H9 (cell line): ENCODE measurements around the gene ZNF280D. TPM values are rescaled to one million over a fixed set of nuclear protein-coding genes. Genes with fewer than 3 reads are reported as not detected.

Source experiments
- DNase-seq: peaks from one replicate; pipeline ENCODE4 v3.0.0-alpha.2; 2017
- H2AFZ ChIP-seq: one replicate; pipeline ENCODE4 v1.6.1; 2013; ENCODE audit warnings: mild to moderate bottlenecking, low read length, control low read depth, moderate library complexity
- H2AK5ac ChIP-seq: 2 replicates; pipeline ENCODE4 v1.6.1; 2013; ENCODE audit warnings: low read length, control low read depth, mixed read lengths; ENCODE audit not compliant: insufficient read length
- H2BK120ac ChIP-seq: one replicate; pipeline ENCODE4 v1.6.1; 2013; ENCODE audit warnings: low read depth, mild to moderate bottlenecking, low read length, control low read depth, inconsistent platforms; ENCODE audit not compliant: poor library complexity, severe bottlenecking
- H2BK12ac ChIP-seq: 2 replicates; pipeline ENCODE4 v1.6.1; 2013; ENCODE audit warnings: low read length, control low read depth, mixed read lengths, low read depth; ENCODE audit not compliant: insufficient read length
- H2BK15ac ChIP-seq: 2 replicates; pipeline ENCODE4 v1.6.1; 2013; ENCODE audit warnings: low read depth, low read length, control low read depth
- H2BK20ac ChIP-seq: one replicate; pipeline ENCODE4 v1.6.1; 2013; ENCODE audit warnings: low read depth, mild to moderate bottlenecking, low read length, control low read depth, inconsistent platforms; ENCODE audit not compliant: poor library complexity, severe bottlenecking
- H2BK5ac ChIP-seq: 2 replicates; pipeline ENCODE4 v1.6.1; 2013; ENCODE audit warnings: low read length, control low read depth, mixed read lengths; ENCODE audit not compliant: insufficient read length
- H3K14ac ChIP-seq: 2 replicates; pipeline ENCODE4 v1.6.1; 2013; ENCODE audit warnings: low read length, control low read depth; ENCODE audit not compliant: insufficient read depth
- H3K18ac ChIP-seq: 2 replicates; pipeline ENCODE4 v1.6.1; 2013; ENCODE audit warnings: low read depth, mild to moderate bottlenecking, mixed read lengths, low read length, control low read depth; ENCODE audit not compliant: insufficient read length
- H3K23ac ChIP-seq: 2 replicates; pipeline ENCODE4 v1.6.1; 2013; ENCODE audit warnings: low read length, control low read depth, mixed read lengths, low read depth; ENCODE audit not compliant: insufficient read length
- H3K23me2 ChIP-seq: 2 replicates; pipeline ENCODE4 v1.6.1; 2013; ENCODE audit warnings: low read depth, mild to moderate bottlenecking, mixed read lengths, low read length, control low read depth; ENCODE audit not compliant: insufficient read length, poor library complexity, severe bottlenecking
- H3K27ac ChIP-seq: 2 replicates; pipeline ENCODE4 v1.5.1; 2013; ENCODE audit warnings: low read length, control low read depth, mixed read lengths, low read depth; ENCODE audit not compliant: insufficient read length
- H3K27me3 ChIP-seq: 2 replicates; pipeline ENCODE4 v1.6.1; 2013; ENCODE audit warnings: low read length, control low read depth, inconsistent platforms; ENCODE audit not compliant: insufficient read depth
- H3K4ac ChIP-seq: 2 replicates; pipeline ENCODE4 v1.6.1; 2013; ENCODE audit warnings: low read depth, mild to moderate bottlenecking, control low read depth, inconsistent platforms, low read length, moderate library complexity
- H3K4me1 ChIP-seq: 2 replicates; pipeline ENCODE4 v1.6.1; 2013; ENCODE audit warnings: low read length, control low read depth, inconsistent platforms; ENCODE audit not compliant: insufficient read depth
- H3K4me2 ChIP-seq: 2 replicates; pipeline ENCODE4 v1.6.1; 2013; ENCODE audit warnings: low read length, control low read depth, mixed read lengths; ENCODE audit not compliant: insufficient read length, insufficient read depth
- H3K56ac ChIP-seq: 2 replicates; pipeline ENCODE4 v1.6.1; 2013; ENCODE audit warnings: low read depth, mild to moderate bottlenecking, mixed read lengths, low read length, control low read depth; ENCODE audit not compliant: insufficient read length
- H3K79me1 ChIP-seq: 2 replicates; pipeline ENCODE4 v1.6.1; 2013; ENCODE audit warnings: low read depth, mild to moderate bottlenecking, moderate library complexity, low read length, control low read depth, inconsistent platforms; ENCODE audit not compliant: insufficient read depth, poor library complexity, severe bottlenecking
- H3K79me2 ChIP-seq: 2 replicates; pipeline ENCODE4 v1.6.1; 2013; ENCODE audit warnings: low read length, control low read depth, inconsistent platforms; ENCODE audit not compliant: insufficient read depth
- H3K9ac ChIP-seq: 2 replicates; pipeline ENCODE4 v1.6.1; 2013; ENCODE audit warnings: low read length, control low read depth, mixed read lengths; ENCODE audit not compliant: insufficient read length; ENCODE audit errors: extremely low read depth
- H3K9me3 ChIP-seq: one replicate; pipeline ENCODE4 v1.6.1; 2013; ENCODE audit warnings: low read depth, low read length, inconsistent platforms; ENCODE audit not compliant: control insufficient read depth
- H3T11ph ChIP-seq: one replicate; pipeline ENCODE4 v1.6.1; 2013; ENCODE audit warnings: mild to moderate bottlenecking, low read length, control low read depth, inconsistent platforms
- H4K20me1 ChIP-seq: one replicate; pipeline ENCODE4 v1.6.1; 2013; ENCODE audit not compliant: control insufficient read depth, insufficient read length, insufficient read depth
- H4K5ac ChIP-seq: 2 replicates; pipeline ENCODE4 v1.6.1; 2013; ENCODE audit warnings: low read depth, mild to moderate bottlenecking, mixed read lengths, low read length, control low read depth; ENCODE audit not compliant: insufficient read length
- H4K8ac ChIP-seq: replicated peaks from 2 replicates; pipeline ENCODE4 v1.6.1; 2013; ENCODE audit warnings: low read length, control low read depth, mixed read lengths, low read depth; ENCODE audit not compliant: insufficient read length
- H4K91ac ChIP-seq: 2 replicates; pipeline ENCODE4 v1.6.1; 2013; ENCODE audit warnings: low read depth, mild to moderate bottlenecking, moderate library complexity, mixed read lengths, low read length, control low read depth; ENCODE audit not compliant: insufficient read length
- H3K27ac Mint-ChIP-seq, 3 experiments: 2 replicates in 2 of 3; 3 replicates in 1 of 3; pipeline ENCODE4 v1.8.0; 2020 to 2021; ENCODE audit warnings: mixed read lengths in 3 of 3, mild to moderate bottlenecking in 1 of 3, moderate library complexity in 1 of 3
- H3K27me3 Mint-ChIP-seq: 2 replicates; pipeline ENCODE4 v1.8.0; 2021; ENCODE audit warnings: low read depth, mild to moderate bottlenecking, moderate library complexity, mixed read lengths
- H3K36me3 Mint-ChIP-seq, 3 experiments: 2 replicates in 2 of 3; 3 replicates in 1 of 3; pipeline ENCODE4 v1.8.0; 2020 to 2021; ENCODE audit warnings: low read depth in 3 of 3, mixed read lengths in 3 of 3; ENCODE audit not compliant: insufficient read depth in 1 of 3
- H3K4me1 Mint-ChIP-seq, 2 experiments: 2 replicates each; pipeline ENCODE4 v1.8.0; 2020; ENCODE audit warnings: mixed read lengths in 2 of 2
- H3K4me3 Mint-ChIP-seq, 2 experiments: 2 replicates in 1 of 2; 3 replicates in 1 of 2; pipeline ENCODE4 v1.8.0; 2020 to 2021; ENCODE audit warnings: mild to moderate bottlenecking in 2 of 2, mixed read lengths in 2 of 2, moderate library complexity in 1 of 2
- H3K9me3 Mint-ChIP-seq, 2 experiments: 2 replicates in 1 of 2; 3 replicates in 1 of 2; pipeline ENCODE4 v1.8.0; 2020; ENCODE audit warnings: mild to moderate bottlenecking in 2 of 2, mixed read lengths in 2 of 2, moderate library complexity in 1 of 2
- WGBS: extraction: QIAGEN DNeasy Blood & Tissue Kit; methylation state at CpG from one replicate; pipeline ENCODE4 v1.1.7; 2013; ENCODE audit warnings: missing lambda C conversion rate, low lambda C conversion rate, mixed read lengths; ENCODE audit not compliant: insufficient read length; ENCODE audit errors: extremely low coverage; 5-methylcytosine and 5-hydroxymethylcytosine counted together
- total RNA-seq: library from RNA; stranded (reverse); gene quantifications from 2 replicates; pipeline ENCODE4 v1.2.1, GENCODE V29; 2021
- TF ChIP-seq, protein P1 (sequence below): fragments of 200-600 bp; sonication (generic); conservative IDR thresholded peaks from 3 replicates; pipeline ENCODE4 v1.8.0; 2021; ENCODE audit warnings: antibody characterized with exemption, mild to moderate bottlenecking

Gene ZNF280D
- total RNA-seq, 1 experiment from 2014 or later = 5.7 TPM

DNA sequence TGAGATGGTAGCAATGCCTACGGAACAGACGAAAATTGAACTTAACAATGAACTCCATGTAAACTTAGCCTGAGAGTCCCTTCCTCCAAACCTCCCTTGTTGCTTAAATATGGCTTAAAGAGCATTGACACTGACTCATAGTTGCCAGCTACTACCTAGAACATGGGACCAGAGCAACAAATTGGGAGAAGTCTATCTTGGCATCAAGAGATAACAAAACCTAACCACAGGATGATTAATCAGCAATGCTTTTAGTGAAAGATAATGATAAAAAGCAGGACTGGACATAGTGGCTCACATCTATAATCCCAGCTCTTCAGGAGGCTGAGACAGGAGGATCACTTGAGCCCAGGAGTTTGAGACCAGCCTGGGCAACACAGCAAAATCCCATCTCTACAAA lies 150.5 kb downstream of the ZNF280D start:
- peaks cover 17 to 22% of the 10 kb centered on the region in 2 experiments for H3K9me3 Mint-ChIP-seq
- no peaks in the 10 kb centered on the region for H3K4me1 ChIP-seq
- H3K14ac ChIP-seq = no peak overlapping the region
- no peak overlapping the region for H3K4me2 ChIP-seq
- DNase-seq = no peak
- no peak overlapping the region for H3K4ac ChIP-seq
- H4K5ac ChIP-seq = no peak overlapping the region
- H2AFZ ChIP-seq = no peak overlapping the region
- no peaks in the 10 kb centered on the region for H4K20me1 ChIP-seq
- no peak overlapping the region for H4K91ac ChIP-seq
- H2BK120ac ChIP-seq = no peak overlapping the region
- H3K23me2 ChIP-seq = no peaks in the 10 kb centered on the region
- H2BK15ac ChIP-seq = no peak overlapping the region
- no peak overlapping the region for H3K23ac ChIP-seq
- no CpG with 5 or more reads among the region's 2 CpGs for WGBS
- no peaks in the 10 kb centered on the region for H3K79me2 ChIP-seq
- H3K4me3 Mint-ChIP-seq = no peak overlapping the region
- no peak overlapping the region for H2BK12ac ChIP-seq
- H3K9ac ChIP-seq = no peak overlapping the region
- H2AK5ac ChIP-seq = no peak overlapping the region
- H3K79me1 ChIP-seq = no peaks in the 10 kb centered on the region
- H3K27me3 Mint-ChIP-seq = no peaks in the 10 kb centered on the region
- no peak overlapping the region for H3T11ph ChIP-seq
- no peaks in the 10 kb centered on the region for H3K27me3 ChIP-seq
- no peak overlapping the region for H3K27ac Mint-ChIP-seq
- no peak overlapping the region for H2BK5ac ChIP-seq
- no peak overlapping the region for H3K27ac ChIP-seq
- H4K8ac ChIP-seq = no peak overlapping the region
- peaks cover 3% of the 10 kb centered on the region for H3K9me3 ChIP-seq
- peaks cover 2 to 10% (median 5%) of the 10 kb centered on the region in 3 experiments for H3K36me3 Mint-ChIP-seq
- no peak overlapping the region for H2BK20ac ChIP-seq
- TF ChIP-seq, protein P1, sequence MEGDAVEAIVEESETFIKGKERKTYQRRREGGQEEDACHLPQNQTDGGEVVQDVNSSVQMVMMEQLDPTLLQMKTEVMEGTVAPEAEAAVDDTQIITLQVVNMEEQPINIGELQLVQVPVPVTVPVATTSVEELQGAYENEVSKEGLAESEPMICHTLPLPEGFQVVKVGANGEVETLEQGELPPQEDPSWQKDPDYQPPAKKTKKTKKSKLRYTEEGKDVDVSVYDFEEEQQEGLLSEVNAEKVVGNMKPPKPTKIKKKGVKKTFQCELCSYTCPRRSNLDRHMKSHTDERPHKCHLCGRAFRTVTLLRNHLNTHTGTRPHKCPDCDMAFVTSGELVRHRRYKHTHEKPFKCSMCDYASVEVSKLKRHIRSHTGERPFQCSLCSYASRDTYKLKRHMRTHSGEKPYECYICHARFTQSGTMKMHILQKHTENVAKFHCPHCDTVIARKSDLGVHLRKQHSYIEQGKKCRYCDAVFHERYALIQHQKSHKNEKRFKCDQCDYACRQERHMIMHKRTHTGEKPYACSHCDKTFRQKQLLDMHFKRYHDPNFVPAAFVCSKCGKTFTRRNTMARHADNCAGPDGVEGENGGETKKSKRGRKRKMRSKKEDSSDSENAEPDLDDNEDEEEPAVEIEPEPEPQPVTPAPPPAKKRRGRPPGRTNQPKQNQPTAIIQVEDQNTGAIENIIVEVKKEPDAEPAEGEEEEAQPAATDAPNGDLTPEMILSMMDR = no peak
- H3K56ac ChIP-seq = no peak overlapping the region
- no peaks in the 10 kb centered on the region for H3K4me1 Mint-ChIP-seq
- H3K18ac ChIP-seq = no peak overlapping the region

Other genes starting within 250 kb of the ZNF280D start
- gene TCF12, start 185.1 kb upstream of the ZNF280D start, total RNA-seq = 76.7 and 78.5 TPM in 2 replicates